GM19455 (cell line): ENCODE measurements around the gene CD47.

Experiments used
- ATAC-seq: cut with Tn5 transposase; IDR thresholded peaks from one replicate; pipeline ENCODE4 v1.9.1; 2021; ENCODE audit not compliant: unreplicated experiment

CD47 gene

GRCh38 chr3:108092501-108092900 is 1.7 kb upstream of the CD47 start:
- no peak for ATAC-seq

- ATAC-seq = no peak
Measured at GRCh38 chr3:108091498-108092250, 843 bp upstream of the CD47 start.

GRCh38 chr3:108090049-108090700 is 656 bp downstream of the CD47 start:
- no peak for ATAC-seq

GRCh38 chr3:108089579-108089978 is 1.3 kb downstream of the CD47 start:
- ATAC-seq = no peak

GRCh38 chr3:108088697-108089096 is 2.1 kb downstream of the CD47 start:
- ATAC-seq = peak; percentile 31

- ATAC-seq = no peak
Measured at GRCh38 chr3:108088146-108088545, 2.7 kb downstream of the CD47 start.

- no peak for ATAC-seq
Measured at GRCh38 chr3:108086653-108087052, 4.2 kb downstream of the CD47 start.

GRCh38 chr3:108085810-108086350 is 5.0 kb downstream of the CD47 start:
- no peak for ATAC-seq

GRCh38 chr3:108085370-108085769 is 5.5 kb downstream of the CD47 start:
- no peak for ATAC-seq

- ATAC-seq = no peak
Measured at GRCh38 chr3:108079877-108080276, 11.0 kb downstream of the CD47 start.

GRCh38 chr3:108079043-108079442 is 11.8 kb downstream of the CD47 start:
- no peak for ATAC-seq

GRCh38 chr3:108076564-108076963 is 14.3 kb downstream of the CD47 start:
- no peak for ATAC-seq

GRCh38 chr3:108073764-108074431 is 16.9 kb downstream of the CD47 start:
- ATAC-seq = no peak

- no peak for ATAC-seq
Measured at GRCh38 chr3:108071368-108071767, 19.5 kb downstream of the CD47 start.

GRCh38 chr3:108070356-108070755 is 20.5 kb downstream of the CD47 start:
- ATAC-seq = no peak

- no peak for ATAC-seq
Measured at GRCh38 chr3:108067768-108068167, 23.1 kb downstream of the CD47 start.

- ATAC-seq = no peak
Measured at GRCh38 chr3:108065096-108065495, 25.7 kb downstream of the CD47 start.

GRCh38 chr3:108064293-108064887 is 26.4 kb downstream of the CD47 start:
- ATAC-seq = no peak

GRCh38 chr3:108062051-108062450 is 28.8 kb downstream of the CD47 start:
- ATAC-seq = no peak

- ATAC-seq = no peak
Measured at GRCh38 chr3:108060331-108060730, 30.5 kb downstream of the CD47 start.

GRCh38 chr3:108055931-108056330 is 34.9 kb downstream of the CD47 start:
- no peak for ATAC-seq
